ENCODE results near the gene OR3A3.
"Not testable (repeated sequence)": the region's sequence is repeated elsewhere in the genome, so short reads cannot be mapped to it uniquely, and the experiment has no call there.

Gene OR3A3

GRCh38 chr17:3411070-3411469 is at the start of gene OR3A3:
Gene OR3A3 (plus strand): TSS chr17:3411370.
- TF ChIP-seq ZFP3 (CRISPR knock-in tag; IDR thresholded peaks at IDR 0.05) (no peak), PPARA (CRISPR knock-in tag; IDR thresholded peaks at IDR 0.05; ENCODE audit: borderline replicate concordance) (no peak), TOX (CRISPR knock-in tag; IDR thresholded peaks at IDR 0.05; ENCODE audit: borderline replicate concordance) (no peak), SNAI2 (CRISPR knock-in tag; IDR thresholded peaks at IDR 0.05) (no peak), GLIS3 (CRISPR knock-in tag; IDR thresholded peaks at IDR 0.05) (no peak), ZNF8 (CRISPR knock-in tag; IDR thresholded peaks at IDR 0.05) (no peak), CSDC2 (CRISPR knock-in tag; IDR thresholded peaks at IDR 0.05) (no peak), ISL1 (CRISPR knock-in tag; IDR thresholded peaks at IDR 0.05) (no peak), POU6F1 (CRISPR knock-in tag; IDR thresholded peaks at IDR 0.05; ENCODE audit: borderline replicate concordance, low read depth) (no peak), BACH2 (CRISPR knock-in tag; IDR thresholded peaks at IDR 0.05; ENCODE audit: borderline replicate concordance) (no peak), PATZ1 (CRISPR knock-in tag; IDR thresholded peaks at IDR 0.05; ENCODE audit: borderline replicate concordance) (no peak), TCF4 (CRISPR knock-in tag; IDR thresholded peaks at IDR 0.05; ENCODE audit: borderline replicate concordance) (no peak), ESRRG (CRISPR knock-in tag; IDR thresholded peaks at IDR 0.05) (no peak), RARB (CRISPR knock-in tag; IDR thresholded peaks at IDR 0.05) (no peak), ZFP30 (CRISPR knock-in tag; IDR thresholded peaks at IDR 0.05) (no peak), OSR1 (CRISPR knock-in tag; IDR thresholded peaks at IDR 0.05) (no peak), ZC3H10 (CRISPR knock-in tag; IDR thresholded peaks at IDR 0.05) (no peak), ZNF70 (CRISPR knock-in tag; IDR thresholded peaks at IDR 0.05) (no peak)
- no peak for ATAC-seq

DNA sequence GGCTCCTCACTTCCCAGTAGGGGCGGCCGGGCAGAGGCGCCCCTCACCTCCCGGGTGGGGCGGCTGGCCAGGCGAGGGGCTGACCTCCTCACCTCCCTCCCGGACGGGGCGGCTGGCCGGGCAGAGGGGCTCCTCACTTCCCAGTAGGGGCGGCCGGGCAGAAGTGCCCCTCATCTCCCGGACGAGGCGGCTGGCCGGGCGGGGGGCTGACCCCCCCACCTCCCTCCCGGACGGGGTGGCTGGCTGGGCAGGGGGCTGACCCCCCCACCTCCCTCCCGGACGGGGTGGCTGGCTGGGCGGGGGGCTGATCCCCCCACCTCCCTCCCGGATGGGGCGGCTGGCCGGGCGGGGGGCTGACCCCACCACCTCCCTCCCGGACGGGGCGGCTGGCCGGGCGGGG is 40.0 kb upstream of the OR3A3 start:
- not testable (repeated sequence) for ATAC-seq

GRCh38 chr17:3378321-3378720 is 32.8 kb upstream of the OR3A3 start:
- TF ChIP-seq CSRNP3 (CRISPR knock-in tag; IDR thresholded peaks at IDR 0.05) (no peak), TCF4 (CRISPR knock-in tag; IDR thresholded peaks at IDR 0.05; ENCODE audit: borderline replicate concordance) (no peak), PATZ1 (CRISPR knock-in tag; IDR thresholded peaks at IDR 0.05; ENCODE audit: borderline replicate concordance) (no peak), ZFP30 (CRISPR knock-in tag; IDR thresholded peaks at IDR 0.05) (no peak), BACH2 (CRISPR knock-in tag; IDR thresholded peaks at IDR 0.05; ENCODE audit: borderline replicate concordance) (no peak), TSHZ2 (CRISPR knock-in tag; IDR thresholded peaks at IDR 0.05) (no peak), TOX (CRISPR knock-in tag; IDR thresholded peaks at IDR 0.05; ENCODE audit: borderline replicate concordance) (no peak)
- no peak for ATAC-seq
